Measurements from ENCODE around the gene STX1A.

Gene STX1A

DNA sequence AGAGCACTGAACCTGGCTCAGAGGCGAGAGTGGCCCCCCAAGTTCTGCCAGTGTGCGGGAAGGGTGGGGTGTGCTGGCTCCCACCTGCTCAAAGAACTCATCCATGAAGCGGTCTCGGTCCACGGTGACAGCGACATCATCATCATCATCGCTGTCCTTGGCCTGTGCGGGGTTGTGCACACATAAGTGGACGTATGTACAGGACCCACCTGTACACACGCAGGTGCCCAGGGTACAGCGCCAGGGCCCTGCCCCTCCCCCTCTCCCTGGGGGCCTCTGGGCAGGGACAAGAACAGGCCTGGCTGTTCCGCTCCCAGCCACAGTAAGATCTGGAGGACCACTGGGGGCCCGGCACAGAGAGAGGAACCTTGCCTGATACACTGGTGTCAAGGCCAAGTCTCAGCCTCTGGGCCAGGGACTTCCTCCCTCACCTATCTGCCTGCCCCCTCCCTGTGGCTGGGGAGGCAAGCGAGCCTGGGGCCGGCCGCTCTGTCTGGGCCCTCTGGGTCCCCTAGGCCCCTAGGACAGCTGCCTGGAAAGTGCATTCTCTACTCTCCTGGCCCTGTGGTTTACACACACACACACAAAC, 10.4 kb downstream of the STX1A start:
- FAIRE-seq (no peak), DNase-seq (ENCODE audit: low spot score) (no peak)

- FAIRE-seq, result no peak
These were observed 12.3 kb downstream of the STX1A start for GRCh38 chr7:73707045-73707631.

GRCh38 chr7:73706126-73707044, 13.1 kb downstream of the STX1A start:
- FAIRE-seq (no peak), DNase-seq (ENCODE audit: low spot score) (no peak)

More at GRCh38 chr7:73707045-73707631, 12.3 kb downstream of the STX1A start:
- no peak for DNase-seq (ENCODE audit: low spot score)

DNA sequence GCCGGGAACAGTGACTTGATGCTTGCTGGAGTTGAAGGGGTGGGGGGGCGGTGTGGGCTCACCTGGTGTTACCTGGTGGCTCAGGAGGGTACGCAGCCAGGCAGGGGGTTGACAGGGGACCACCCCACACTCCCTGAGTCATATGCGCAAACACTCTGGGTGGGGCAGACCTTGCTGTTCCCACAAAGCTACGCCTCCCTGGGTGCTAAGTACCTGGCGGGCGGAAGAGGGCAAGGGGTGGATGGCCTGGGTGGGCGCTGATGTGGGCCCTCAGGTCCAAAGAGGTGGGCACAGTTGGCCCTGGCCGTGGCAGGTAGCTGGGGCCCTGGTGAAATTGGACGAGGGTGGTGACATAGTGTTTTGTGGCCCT, 13.9 kb downstream of the STX1A start:
- no peak for DNase-seq (ENCODE audit: low spot score)
- no peak for FAIRE-seq

GRCh38 chr7:73704640-73705550, 14.6 kb downstream of the STX1A start:
- DNase-seq (ENCODE audit: low spot score) (no peak), FAIRE-seq (no peak)

GRCh38 chr7:73703757-73704639, 15.5 kb downstream of the STX1A start:
- FAIRE-seq (no peak), DNase-seq (ENCODE audit: low spot score) (no peak)

DNA sequence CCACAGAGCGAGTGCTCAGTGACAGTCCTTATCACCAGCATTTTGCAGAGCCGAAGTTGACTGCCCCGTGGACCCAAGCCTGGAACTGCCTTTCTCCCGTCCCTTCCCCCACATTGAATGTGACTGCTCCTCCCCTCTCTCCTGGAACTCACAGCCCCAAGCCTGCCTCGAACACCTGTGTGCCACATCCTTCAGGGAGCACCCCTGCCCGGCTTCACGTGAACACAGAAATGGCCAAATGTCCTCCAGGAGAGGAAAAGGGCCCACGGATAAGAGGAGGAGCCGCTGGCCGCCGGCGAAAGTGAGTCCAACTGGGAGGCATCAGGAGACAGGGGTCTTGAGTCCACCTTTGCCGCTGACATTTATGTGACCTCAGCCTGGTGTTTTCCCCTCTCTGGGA, 16.2 kb downstream of the STX1A start:
- no peak for DNase-seq (ENCODE audit: low spot score)
- no peak for FAIRE-seq

DNA sequence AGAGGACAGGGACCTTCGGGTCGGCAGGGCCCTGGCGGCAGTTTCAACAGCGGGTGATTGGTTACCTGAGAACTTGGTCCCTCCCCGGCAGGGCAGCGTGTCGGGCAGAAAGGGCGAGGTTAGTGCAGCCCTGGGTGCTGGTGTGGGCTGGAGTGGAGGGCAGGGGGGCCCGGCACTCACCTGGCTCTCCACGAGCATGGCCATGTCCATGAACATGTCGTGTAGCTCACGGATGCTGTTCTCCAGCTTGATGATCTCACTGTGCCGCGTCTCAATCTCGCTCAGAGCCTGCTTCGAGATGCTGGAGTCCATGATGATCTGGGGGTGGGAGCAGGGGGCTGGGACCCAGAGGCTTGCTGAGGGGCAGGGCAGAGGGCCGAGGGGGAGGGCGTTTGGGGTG, 16.8 kb downstream of the STX1A start:
- DNase-seq (ENCODE audit: low spot score), result no peak
- FAIRE-seq, result no peak

DNA sequence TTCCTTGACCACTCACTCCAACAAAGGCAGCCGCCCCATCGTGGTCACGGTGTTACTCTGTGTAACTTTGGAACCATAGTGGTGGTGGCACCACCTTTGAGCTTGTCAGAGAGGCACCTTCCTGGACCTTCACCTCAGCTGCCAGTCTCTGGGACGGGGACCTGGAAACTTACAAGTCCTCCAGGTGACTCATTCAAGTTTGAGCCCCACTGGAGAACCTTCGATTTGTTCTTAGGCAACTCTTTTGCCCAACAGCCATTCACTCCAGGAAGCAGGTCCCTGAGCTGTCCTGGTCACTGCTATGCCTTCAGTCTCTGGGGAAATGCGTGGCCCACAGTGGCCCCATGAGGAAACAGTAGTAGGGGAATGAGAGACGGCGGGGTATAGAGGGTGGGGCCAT, 17.2 kb downstream of the STX1A start:
- no peak for DNase-seq (ENCODE audit: low spot score)
- FAIRE-seq, result no peak

DNA sequence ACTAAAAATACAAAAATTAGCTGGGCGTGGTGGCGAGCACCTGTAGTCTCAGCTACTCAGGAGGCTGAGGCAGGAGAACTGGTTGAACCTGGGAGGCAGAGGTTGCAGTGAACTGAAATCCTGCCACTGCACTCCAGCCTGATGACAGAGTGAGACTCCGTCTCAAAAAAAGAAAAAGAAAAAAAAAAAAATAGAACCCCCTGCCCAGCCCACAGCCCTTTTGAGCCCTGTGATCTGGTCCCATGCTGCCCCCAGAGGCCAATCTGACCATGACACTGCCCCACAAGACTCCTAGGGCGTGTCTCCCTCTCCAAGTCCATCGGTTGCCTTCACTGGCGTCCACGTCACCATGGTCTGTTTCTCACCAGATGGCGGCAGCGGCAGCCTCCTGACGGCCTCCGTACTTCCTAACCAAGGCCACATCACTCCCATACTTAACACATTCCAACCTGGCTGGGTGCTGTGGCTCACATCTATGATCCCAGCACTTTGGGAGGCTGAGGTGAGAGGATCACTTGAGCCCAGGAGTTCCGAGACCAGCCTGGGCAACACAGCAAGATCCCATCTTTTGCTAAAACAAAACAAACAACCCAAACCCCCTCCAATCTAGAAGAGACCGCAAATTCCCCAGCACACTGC, 18.0 kb downstream of the STX1A start:
- FAIRE-seq (no peak), DNase-seq (ENCODE audit: low spot score) (peak; percentile 64)

GRCh38 chr7:73700581-73701134, 18.8 kb downstream of the STX1A start:
- DNase-seq (ENCODE audit: low spot score), result no peak
- no peak for FAIRE-seq

DNA sequence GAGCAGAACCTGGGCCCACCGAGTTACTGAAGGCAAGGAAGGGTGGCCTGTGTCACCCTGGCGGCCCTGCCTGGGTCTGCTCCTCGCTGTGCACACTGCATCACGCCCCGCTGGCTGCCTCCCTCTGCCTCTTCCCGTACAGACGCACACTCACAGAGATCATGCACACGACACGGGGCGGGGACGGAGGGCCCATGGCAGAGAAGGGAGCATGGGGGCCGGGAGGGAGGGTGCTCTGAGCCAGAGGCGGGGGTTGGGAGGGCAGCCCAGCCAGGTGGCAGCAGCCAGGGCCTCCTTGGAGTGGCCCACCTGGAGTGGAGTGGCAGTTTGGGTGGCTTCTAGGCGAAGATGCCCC, 19.4 kb downstream of the STX1A start:
- DNase-seq (ENCODE audit: low spot score), result no peak
- no peak for FAIRE-seq

- no peak for FAIRE-seq
- no peak for DNase-seq (ENCODE audit: low spot score)
These were observed 19.9 kb downstream of the STX1A start for GRCh38 chr7:73699370-73700068.

- DNase-seq (ENCODE audit: low spot score), result no peak
- no peak for FAIRE-seq
These were observed 21.1 kb downstream of the STX1A start for GRCh38 chr7:73698410-73698809.

- FAIRE-seq (no peak), DNase-seq (ENCODE audit: low spot score) (no peak)
These were observed 23.1 kb downstream of the STX1A start for GRCh38 chr7:73696372-73696771.

- DNase-seq (ENCODE audit: low spot score), result no peak
- FAIRE-seq, result no peak
These were observed 28.8 kb downstream of the STX1A start for GRCh38 chr7:73690646-73691045.

GRCh38 chr7:73688288-73688687, 31.2 kb downstream of the STX1A start:
- FAIRE-seq (no peak), DNase-seq (ENCODE audit: low spot score) (no peak)

DNA sequence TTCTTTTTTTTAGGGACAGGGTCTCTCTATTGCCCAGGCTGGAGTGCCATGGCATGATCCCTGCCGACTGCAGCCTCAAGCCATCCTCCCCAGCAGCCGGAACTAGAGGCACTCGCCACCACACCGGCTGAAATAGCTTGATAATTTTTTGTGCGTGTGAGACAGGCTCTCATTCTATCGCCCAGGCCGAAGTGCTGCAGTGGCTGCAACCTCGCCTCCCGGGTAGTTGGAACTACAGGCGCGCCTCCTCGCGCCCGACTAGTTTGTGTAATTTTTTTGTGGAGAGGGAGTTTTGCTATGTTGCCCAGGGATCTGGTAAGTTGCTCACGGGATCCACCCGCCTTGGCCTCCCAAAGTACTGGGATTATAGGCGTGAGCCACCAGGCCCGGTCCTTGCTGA, 34.2 kb downstream of the STX1A start:
- FAIRE-seq, result no peak
- no peak for DNase-seq (ENCODE audit: low spot score)

All from urothelium cell line (cell line).